ENCODE measurements around the gene PNKP.

DNA sequence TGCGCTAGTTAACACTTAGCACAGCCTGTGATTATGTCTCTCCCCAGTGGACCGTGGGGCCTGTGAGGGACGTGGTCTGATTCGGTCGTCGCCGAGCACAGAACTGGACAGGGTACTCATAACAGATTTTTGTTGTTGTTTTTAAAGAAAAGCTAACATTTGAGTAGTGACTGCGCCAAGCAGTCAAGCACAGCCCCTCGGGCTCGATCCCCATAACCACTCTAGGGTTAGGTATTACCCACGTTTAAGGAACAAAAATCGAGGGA, 17.2 kb downstream of the PNKP start:
- TF ChIP-seq, protein P1, sequence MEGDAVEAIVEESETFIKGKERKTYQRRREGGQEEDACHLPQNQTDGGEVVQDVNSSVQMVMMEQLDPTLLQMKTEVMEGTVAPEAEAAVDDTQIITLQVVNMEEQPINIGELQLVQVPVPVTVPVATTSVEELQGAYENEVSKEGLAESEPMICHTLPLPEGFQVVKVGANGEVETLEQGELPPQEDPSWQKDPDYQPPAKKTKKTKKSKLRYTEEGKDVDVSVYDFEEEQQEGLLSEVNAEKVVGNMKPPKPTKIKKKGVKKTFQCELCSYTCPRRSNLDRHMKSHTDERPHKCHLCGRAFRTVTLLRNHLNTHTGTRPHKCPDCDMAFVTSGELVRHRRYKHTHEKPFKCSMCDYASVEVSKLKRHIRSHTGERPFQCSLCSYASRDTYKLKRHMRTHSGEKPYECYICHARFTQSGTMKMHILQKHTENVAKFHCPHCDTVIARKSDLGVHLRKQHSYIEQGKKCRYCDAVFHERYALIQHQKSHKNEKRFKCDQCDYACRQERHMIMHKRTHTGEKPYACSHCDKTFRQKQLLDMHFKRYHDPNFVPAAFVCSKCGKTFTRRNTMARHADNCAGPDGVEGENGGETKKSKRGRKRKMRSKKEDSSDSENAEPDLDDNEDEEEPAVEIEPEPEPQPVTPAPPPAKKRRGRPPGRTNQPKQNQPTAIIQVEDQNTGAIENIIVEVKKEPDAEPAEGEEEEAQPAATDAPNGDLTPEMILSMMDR (IDR thresholded peaks at IDR 0.05 in 8 of 11, conservative IDR thresholded peaks at IDR 0.05 in 3 of 11): no peak
- TF ChIP-seq POLR2A (IDR thresholded peaks at IDR 0.05) (no peak), POLR2AphosphoS5 (IDR thresholded peaks at IDR 0.05) (no peak)
